ENCODE data around the gene CREB1.
"Not testable (repeated sequence)": the region's sequence is repeated elsewhere in the genome, so short reads cannot be mapped to it uniquely, and the experiment has no call there.

The CREB1 gene
- 43.0 to 89.1 (median 53.2) reads per million in 17 experiments for total RNA-seq

DNA sequence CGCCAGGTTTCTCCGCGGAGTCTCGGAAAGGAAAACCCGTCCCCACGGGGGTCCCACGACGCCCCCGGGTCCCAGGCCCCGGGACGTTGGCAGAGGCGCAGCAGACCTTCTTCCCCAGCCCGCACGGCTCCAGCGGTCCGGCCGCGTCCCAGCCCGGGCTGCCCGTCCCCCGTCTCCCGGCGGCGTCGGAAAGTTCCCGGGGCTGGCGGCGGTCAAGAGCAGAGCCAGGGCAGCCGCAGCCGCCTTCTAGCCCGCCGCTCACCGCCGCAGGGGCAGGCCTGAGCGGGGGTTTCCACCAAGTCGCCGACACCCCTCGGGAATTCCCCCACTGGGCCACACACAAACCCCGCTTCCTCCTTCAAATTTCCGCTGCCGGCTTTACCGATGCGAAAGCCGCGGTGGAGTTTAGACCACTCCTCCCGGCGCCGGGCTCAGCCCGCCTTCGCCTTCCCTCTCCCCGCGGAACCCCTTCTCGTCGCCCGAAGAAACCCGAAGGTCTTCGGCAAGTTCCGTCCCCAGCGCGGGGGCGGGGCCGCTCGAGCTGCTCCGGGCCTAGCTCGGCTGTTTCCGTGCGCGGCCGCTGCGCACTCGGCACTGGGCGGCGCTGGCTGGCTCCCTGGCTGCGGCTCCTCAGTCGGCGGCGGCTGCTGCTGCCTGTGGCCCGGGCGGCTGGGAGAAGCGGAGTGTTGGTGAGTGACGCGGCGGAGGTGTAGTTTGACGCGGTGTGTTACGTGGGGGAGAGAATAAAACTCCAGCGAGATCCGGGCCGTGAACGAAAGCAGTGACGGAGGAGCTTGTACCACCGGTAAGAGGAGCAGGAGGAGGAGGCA is at the start of gene CREB1:
Gene CREB1, plus strand, starts transcription at position 633 of the 830 bp plus-strand sequence. CDS start 25,674 bp downstream, outside the sequence.
- DNase-seq, result peak; percentile 99 to 100 (median 100)

DNA sequence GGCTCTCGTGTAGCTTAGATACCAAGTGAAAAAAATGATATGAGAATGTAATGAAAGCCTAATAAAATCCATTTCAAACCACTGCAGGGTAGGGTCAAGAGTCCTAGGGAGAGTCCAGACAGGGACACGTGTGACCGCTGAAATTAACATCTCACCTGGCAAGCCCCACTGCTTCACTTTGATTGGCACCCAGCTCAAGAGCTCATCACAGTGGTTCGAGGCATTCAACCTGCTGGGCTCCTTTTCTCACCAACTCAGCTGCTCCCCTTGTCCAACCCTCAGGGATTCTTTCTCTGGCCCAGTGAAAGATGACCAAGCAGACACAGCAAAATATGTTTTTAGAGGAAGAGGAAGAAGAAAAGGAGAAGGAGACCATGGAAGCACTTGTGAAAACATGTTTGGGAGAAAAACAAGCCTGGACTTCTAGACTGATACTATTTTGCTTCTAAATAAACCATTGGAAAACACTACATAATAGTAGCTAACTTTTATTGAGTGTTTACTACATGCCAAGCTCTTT is 49.2 kb upstream of the CREB1 start:
- DNase-seq, result peak in 3 of 4 experiments; percentile 55 to 76 (median 73)

DNA sequence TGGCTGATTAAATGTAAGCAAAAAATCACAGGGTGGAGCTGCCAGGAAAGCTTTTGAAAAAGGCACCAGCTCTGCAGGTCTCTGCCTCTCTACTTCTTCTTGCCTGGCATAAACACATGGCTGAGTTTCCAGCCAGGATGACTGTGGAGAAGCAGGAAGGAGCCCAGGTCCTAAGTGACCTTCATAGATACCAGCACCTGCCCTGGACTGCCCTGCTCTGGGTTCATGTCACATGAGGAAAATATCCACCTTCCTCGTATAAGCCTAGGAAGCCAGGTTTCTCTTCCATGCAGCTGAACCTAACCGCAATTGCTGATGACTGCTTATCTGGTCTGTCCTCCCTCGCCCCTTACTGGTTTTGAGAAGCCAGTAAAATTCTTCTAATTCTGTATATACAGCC is 47.8 kb upstream of the CREB1 start:
- DNase-seq, result no peak

DNA sequence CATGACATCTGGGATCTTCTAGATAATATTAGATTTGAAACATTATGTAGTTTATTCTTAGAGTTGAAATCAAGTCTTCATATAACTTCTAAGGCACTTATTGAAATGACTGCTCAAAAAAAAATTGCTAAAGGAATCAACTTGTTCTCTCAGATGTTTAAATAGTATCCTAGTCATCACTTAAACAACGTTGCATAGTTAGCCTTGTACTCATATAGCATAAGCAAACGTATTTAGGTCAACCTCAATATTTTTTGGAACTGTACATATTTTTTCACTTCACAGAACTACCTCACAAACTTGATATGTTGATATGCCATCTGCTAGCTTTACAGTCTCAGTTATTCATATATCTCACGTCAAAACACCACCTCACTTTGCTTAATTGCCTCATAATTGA is 47.1 kb upstream of the CREB1 start:
- no peak for DNase-seq

DNA sequence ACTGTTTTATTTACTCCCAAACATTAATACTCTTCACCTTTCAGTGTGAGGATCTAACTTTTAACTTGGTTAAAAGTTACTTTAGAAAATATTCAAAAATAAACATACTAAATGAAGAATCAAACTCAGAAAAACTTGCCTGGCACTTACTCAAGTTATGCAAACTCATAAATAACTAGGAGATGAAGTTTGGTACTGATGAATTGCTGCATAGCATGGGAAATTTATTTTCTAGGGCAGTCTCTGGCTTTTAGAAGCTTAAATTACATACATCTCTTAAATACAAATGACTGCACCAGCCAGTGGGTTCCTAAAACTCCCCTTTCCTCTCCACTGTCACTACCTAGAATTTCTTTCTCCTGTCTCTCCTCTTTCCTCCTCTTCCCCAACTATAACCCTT is 46.7 kb upstream of the CREB1 start:
- no peak for DNase-seq

DNA sequence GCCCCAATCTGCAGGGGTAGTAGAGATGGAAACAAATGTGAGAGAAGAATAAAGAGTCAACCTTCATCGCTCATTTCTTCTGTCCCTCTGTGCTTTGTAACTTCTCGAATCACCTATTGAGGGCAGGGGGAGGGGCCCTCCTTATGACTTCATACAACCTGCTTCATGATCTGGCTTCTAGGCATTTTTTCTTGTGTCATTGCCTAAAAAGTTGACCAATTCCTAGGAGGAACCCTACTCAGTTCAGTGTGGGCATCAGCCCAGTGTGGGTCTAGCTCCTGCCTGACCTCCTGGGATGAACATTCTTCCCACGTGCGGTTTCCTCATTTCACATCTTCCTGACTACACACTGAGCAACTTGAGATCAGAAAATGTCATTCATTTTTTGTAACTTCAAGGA is 46.3 kb upstream of the CREB1 start:
- DNase-seq, result peak; percentile 65 to 85 (median 70)

DNA sequence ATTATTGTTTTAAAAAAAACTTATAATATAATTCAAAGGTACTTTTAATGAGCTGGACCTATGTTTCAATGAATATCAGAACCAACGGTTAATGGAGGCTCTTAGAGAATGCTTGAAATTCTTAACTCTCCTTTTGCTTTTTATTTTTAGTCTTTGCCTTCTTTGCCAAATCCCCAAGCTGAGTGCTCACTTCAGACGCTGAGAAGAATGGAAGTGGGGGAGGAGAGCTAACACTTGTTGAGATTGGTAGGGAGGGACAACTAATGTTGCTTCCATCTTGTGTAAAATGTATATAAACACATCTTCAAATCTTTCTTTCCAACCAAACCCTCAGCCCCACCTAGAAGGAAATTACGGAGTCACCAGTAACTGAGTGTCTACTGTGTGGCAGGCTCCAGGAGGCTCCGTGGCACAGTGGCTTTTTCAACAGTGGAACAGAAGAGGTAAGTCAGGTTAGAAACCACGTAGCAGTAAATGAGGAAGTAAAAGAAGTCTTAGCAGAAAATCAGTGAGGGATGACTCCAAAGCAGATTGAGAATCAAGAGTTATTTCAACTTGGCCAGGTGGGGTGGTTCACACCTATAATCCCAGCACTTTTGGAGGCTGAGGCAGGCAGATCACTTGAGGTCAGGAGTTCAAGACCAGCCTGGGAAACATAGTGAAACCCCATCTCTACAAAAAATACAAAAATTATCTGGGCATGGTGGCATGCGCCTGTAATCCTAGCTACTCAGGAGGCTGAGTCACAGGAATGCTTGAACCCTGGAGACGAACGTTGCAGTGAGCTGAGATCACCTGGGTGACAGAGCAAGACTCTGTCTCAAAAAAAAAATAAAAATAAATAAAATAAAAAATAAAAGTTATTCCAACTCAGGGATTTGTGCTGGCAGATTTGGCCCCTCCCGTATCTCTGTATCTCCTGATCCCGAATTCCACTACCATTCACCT is 45.0 kb upstream of the CREB1 start:
- DNase-seq, result no peak

DNA sequence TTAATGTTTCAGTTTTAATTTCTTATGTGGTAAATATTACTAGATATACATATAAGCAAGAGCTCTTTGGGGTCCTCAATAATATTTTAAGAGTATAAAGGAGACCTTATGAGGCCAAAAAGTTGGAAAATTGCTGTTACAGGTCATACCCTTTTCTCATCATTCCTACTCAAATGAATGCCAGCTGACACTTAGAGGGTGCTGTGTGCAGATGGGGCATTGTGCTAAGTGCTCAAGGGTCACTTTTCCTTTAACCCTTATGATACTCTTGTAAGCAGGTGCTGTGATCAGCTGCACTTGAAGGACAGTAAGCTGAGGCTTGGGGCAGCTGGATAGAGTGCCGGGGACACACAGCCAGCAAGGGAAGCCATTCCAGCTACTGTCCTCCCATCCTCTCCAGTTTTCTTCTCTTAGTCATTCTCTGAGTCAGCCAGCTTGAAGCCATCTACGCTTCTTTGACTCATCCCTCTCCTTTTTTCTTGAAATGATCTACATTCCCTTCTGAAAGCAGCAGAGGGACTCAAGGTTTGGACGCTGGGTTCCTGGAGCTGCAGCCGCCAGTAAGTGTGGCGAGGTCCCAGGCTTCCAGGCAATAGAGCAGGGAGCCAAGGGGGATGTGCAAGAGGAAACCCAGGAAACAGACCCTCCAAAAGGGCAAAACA is 42.0 kb upstream of the CREB1 start:
- peak in 3 of 4 experiments; percentile 27 to 47 (median 33) for DNase-seq

DNA sequence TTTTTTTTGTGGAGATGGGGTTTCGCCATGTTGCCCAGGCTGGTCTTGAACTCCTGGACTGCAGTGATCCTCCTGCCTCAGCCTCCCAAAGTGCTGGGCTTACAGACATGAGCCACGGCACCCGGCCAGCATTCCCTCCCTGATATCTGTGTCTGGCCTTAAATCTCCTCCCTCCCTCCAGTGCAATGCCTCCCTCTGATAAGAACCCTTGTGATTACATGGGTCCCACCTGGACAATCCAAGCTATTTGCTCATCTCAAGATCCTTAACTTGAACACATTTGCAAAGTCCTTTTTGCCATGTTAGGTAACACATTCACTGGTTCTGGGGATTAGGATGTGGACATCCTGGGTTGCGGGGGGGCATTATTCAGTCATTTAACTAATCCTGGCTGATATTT is 40.5 kb upstream of the CREB1 start:
- no peak for DNase-seq

DNA sequence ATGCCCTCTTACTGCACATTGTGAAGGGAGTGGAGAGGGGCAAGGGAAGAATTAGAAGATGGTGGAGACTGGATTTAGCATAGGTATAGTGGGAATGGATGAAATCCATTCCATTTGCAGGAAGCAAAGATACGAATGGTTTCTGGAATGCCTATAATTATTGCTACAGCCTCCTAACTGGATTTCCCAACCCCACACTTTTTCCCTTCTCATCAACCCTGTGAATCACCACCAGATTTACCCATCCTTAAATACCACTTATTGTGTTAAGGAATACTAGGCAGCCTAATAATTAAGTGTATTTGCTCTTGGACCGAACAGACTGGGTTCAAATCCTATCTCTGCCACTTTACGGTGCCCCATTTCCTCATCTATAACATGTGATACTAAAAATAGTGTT is 39.3 kb upstream of the CREB1 start:
- DNase-seq, result no peak

DNA sequence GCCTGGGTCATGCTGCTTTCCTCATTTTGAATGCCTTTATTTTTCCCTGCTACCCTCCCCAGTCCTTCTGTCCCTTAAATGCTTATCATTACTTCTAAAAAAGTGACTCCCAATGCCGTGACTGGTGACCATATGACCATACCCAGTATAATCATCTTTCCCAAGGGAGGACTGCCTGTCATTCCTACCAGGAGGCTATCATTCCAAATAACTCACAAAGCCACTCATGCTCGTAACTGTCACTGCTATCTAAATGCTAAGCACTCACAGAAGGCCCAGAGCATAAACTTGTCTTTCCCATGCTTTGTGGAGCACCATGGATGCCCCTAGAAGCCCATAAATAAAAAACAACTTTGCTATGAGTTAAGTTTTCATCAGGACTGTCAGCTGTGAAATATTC is 38.7 kb upstream of the CREB1 start:
- DNase-seq, result no peak

DNA sequence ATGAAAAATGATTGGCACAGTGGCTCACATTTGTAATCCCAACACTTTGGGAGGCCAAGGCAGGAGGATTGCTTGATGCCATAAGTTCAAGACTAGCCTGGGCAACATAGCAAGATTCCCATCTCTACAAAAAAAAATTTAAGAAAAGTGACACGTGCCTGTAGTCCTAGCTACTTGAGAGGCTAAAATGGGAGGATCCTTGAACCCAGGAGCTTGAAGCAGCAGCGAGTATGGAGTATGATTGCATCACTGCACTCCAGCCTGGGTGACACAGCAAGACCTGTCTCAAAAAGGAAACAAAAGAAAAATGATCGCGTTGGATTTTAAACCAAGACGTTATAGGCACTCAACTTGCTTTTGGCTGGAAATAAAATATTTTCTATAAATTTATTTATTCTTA is 37.8 kb upstream of the CREB1 start:
- DNase-seq, result peak in 3 of 4 experiments; percentile 29 to 43 (median 36)

DNA sequence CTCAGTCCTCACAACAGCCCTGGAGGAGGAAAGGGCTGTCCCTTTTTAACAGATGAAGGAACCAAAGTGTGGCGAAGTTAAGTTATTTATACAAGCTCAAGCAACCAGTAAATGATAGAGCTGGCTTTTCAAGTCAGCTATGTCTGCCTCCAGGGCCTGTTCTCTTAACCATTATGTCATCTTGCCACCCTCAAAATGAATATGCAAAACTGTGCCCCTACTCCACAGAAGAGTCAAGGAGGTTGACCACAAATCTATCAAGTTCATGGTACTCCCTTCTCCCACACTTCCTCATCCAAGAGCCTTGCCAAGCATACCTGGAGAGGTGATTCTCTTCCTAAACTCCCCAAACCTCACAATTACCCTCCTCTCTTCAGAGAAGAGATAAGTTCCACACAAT is 37.3 kb upstream of the CREB1 start:
- DNase-seq, result no peak

DNA sequence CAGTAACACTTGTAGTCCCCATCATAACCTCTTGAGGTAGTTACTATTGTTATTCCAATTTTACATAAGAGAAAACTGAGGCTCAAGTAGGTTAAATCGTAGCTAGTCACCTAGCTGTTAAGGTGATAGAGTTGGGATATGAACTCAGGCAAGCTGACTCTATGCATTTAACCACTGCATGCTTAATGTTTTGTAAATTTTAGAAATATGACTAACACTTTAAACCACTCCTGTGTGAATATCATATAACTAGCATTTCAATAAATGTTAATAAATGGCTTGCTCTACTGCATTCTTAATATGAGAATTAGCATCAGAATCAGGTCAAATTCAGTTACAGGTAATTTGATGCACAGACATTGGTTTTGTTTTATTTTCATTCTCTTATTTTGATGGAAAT is 35.6 kb upstream of the CREB1 start:
- no peak for DNase-seq

DNA sequence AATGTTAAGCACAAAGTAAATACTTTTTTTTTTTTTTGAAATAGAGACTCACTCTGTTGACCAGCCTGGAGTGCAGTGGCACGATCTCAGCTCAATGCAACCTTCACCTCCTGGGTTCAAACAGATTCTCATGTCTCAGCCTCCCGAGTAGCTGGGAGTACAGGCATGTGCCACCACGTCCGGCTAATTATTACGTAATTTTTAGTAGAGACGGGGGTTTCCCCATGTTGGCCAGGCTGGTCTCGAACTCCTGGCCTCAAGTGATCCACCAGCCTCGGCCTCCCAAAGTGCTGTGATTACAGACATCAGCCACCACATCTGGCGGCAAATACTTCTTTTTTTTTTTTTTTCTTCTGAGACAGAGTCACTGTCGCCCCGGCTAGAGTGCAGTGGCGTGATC is 32.8 kb upstream of the CREB1 start:
- not testable (repeated sequence) for DNase-seq

DNA sequence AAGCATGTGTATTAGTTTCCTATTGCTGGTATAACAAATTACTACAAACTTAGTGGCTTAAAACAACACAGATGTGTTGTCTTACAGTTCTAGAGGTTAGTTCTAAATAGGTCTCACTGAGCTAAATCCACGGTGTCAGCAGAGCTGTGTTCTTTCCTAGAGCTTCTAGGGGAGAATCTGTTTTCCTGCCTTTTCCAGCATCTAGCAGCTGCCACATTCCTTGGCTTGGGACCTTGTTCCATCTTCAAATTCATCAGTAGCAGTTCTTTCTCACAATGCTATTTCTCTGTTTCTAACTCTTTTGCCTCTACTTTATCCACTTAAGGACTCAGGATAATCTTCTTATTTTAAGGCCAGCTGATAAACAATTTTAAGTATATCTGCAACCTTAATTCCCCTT is 32.2 kb upstream of the CREB1 start:
- no peak for DNase-seq

DNA sequence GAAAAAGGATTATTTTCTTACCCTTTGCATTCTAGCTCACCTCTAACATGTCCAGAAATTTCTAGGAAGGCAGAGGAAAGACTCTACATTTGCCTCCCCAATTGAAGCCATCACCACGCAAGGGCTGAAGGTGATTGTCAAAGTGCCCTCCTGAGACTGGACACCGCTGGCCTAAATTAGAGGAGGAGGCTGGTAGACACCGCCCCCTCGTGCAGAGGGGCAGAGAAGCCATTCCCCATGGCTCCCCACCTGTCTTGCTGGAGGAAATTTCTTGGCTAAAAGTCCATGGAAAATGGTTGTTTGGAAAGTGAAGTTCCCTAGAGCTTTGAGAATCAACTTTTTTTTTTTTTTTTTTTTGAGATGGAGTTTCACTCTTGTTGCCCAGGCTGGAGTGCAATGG is 31.3 kb upstream of the CREB1 start:
- no peak for DNase-seq

DNA sequence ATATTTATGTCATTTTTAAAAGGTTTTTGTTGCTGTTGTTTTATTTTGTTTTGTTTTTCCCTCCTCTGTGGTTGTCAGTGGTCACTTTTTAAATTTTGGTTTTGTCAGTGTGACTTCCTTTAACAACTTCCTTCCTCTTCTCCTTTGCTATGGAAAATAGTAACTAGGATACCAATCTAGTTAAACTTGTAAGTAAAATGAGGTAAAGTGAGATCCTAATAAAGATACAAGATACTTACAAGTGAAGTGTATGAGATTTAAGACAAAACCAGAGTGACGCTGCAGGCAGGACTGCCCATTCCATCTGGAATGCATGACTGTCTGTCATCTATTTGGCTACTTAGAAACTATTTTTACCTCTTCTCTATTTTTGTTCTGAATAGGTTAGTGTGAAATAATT is 30.6 kb upstream of the CREB1 start:
- DNase-seq, result peak in 3 of 4 experiments; percentile 41 to 87 (median 82)

DNA sequence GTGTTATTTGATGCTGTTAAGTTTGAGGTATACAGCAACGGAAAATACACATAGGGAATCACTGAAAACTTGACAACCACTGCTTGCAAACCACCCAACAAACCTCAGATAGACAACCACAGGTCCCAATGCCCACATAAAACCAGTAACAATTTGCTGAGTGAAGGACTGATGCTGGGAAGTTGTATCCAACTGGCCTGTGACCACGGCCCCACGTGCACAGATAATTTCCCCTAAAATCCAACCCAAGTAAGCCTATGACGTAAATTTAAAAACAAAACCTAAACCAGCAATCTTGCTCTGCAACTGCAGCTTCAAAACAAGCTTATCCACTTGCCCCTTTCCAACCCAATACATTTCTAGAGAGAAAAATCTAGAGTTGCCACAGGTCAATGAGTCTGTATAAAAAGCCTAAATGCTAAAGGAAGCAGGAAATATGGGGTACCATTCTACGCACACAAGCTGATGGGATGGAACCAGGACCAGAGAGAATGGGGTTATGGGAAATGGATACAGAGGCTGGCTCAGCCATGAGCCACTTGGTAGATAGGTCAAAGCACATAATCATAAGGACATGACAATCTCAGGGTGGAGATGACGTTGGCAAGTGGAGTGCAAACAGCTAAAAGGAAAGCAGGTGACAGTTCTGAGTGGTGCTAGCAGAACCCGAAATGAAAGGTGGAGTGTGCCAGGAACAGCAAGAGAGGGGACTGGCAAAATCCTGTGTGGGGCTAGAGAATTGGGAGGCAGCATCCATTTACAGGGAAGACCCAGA is 27.8 kb upstream of the CREB1 start:
- DNase-seq, result peak; percentile 75 to 87 (median 86)

DNA sequence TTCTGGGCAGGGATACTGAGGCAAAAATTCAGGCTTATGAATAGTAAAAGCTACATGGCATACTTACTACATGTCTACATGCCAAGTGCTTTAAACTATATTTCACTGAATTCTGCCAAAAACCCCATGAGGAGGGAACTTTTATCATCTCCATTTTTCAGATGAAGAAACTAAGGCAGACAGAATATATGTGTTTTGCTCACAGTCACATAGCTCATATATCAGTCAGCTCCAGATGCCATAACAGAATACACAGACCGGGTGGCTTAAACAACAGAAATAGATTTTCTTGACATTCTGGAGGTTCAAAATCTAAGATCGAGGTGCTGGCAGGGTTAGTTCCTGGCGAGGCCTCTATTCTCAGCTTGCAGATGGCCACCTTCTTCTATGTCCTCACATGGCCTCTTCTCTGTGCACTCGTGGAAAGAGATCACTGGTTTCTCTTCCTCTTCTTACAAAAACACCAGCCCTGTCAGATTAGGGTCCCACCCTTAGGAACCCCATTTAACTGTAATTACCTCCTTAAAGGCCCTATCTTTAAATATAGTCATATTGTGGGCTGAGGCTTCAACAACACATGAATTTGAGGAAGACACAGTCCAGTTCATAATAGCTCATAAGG is 27.1 kb upstream of the CREB1 start:
- peak; percentile 72 to 89 (median 84) for DNase-seq

DNA sequence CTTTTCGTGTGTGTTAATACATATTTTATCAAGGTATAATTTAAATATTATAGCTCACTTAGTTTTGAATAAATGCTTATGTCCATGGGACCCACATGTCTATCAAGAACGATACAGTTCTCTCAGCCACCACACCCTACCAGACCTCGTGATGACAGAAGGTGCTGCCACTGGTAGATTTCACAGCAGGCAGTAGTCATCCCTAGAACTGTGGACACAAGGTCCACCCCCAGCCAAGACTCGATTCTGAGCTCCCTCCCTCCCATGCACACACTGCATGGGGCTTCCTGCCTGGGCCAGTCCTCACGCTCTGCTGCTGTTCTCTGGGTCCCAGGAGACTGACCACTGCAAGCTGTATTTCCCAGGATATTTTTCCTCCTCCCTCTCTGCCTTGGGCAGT is 26.5 kb upstream of the CREB1 start:
- DNase-seq, result peak; percentile 74 to 90 (median 84)

Data from suppressor macrophage (primary cell).